Neural progenitor cell (in vitro differentiated cells): ENCODE measurements around the gene DRC1.

Experiments
- EZH2 ChIP-seq: fragments of 200-600 bp; sonication (generic); IDR thresholded peaks from 2 replicates; pipeline ENCODE4 v1.6.1; 2017; ENCODE audit warnings: antibody characterized with exemption, mild to moderate bottlenecking, moderate library complexity
- EZH2phosphoT487 ChIP-seq: fragments of 200-600 bp; sonication (generic); IDR thresholded peaks from 2 replicates; pipeline ENCODE4 v1.6.1; 2017; ENCODE audit warnings: antibody characterized with exemption
- TF ChIP-seq, protein P1 (sequence below): fragments of 200-600 bp; sonication (generic); IDR thresholded peaks from 2 replicates; pipeline ENCODE4 v1.5.1; 2017; ENCODE audit warnings: antibody characterized with exemption, mild to moderate bottlenecking

DNA sequence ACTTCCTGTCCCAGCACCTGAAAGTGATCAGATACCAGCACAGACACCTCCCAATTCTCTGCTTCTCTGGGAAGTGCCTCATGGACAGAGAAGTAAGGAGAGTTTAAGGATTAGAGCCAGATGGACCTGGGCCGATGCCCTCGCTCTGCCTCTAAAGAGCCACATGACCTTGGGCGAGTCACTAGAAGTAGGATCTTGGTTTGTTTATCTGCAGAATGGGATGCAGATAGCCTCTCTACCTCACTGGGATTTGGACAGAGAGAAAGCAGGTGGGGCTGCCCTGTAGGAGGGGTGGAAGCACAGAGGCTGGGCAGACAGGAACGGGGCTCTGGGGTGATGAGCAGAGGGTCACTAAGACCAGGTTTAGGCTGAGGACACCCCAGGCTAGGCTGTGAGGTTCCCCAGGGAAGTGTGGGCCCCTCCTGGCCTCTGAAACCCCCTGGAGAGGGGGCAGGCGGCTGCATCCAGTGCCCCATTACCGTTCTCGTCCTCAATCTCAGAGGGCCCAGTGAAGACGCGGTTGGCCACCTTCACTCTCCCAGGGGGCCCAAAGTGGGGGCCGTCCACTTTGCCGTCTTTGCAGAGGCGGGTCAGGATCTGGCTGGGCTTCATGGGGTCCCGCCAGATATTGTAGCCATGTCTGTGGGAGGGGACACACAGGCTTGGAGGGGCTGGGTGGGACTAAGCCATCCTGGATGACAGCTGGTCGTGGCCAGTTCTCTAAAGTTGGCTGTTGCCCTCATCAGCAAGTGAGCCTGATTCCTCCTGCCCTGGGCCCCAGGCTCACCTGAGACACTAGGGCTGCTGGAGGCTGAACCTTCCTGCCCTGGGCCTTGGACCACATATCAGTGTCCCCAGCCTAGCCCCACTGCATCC is 62.9 kb downstream of the DRC1 start:
- TF ChIP-seq, protein P1, sequence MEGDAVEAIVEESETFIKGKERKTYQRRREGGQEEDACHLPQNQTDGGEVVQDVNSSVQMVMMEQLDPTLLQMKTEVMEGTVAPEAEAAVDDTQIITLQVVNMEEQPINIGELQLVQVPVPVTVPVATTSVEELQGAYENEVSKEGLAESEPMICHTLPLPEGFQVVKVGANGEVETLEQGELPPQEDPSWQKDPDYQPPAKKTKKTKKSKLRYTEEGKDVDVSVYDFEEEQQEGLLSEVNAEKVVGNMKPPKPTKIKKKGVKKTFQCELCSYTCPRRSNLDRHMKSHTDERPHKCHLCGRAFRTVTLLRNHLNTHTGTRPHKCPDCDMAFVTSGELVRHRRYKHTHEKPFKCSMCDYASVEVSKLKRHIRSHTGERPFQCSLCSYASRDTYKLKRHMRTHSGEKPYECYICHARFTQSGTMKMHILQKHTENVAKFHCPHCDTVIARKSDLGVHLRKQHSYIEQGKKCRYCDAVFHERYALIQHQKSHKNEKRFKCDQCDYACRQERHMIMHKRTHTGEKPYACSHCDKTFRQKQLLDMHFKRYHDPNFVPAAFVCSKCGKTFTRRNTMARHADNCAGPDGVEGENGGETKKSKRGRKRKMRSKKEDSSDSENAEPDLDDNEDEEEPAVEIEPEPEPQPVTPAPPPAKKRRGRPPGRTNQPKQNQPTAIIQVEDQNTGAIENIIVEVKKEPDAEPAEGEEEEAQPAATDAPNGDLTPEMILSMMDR, result no peak
- TF ChIP-seq EZH2phosphoT487 (no peak), EZH2 (no peak)
